ENCODE results near the gene NECTIN1. TPM values are rescaled to one million over a fixed set of nuclear protein-coding genes. Genes with fewer than 3 reads are reported as not detected.

The NECTIN1 gene
- total RNA-seq, 4 donors from 2014 or later: 112 to 176 (median 164) TPM

GRCh38 chr11:119757378-119757777 lies 28.4 kb upstream of the NECTIN1 start:
- H3K36me3 ChIP-seq: no peaks in the 10 kb centered on the region
- no peak overlapping the region for H3K27ac ChIP-seq
- H3K27me3 ChIP-seq: no peaks in the 10 kb centered on the region
- no peak for TF ChIP-seq EP300 (IDR thresholded peaks at IDR 0.05)
- no peak for TF ChIP-seq CTCF (IDR thresholded peaks at IDR 0.05)
- no peak for TF ChIP-seq POLR2A (IDR thresholded peaks at IDR 0.05)
- TF ChIP-seq POLR2AphosphoS5 (IDR thresholded peaks at IDR 0.05): no peak
- no peak for DNase-seq (ENCODE audit: low spot score in 2 of 2)
- no peak overlapping the region for H3K4me3 ChIP-seq
- peaks cover 22% of the 10 kb centered on the region for H3K4me1 ChIP-seq
- no peaks in the 10 kb centered on the region for H3K9me3 ChIP-seq
- 94% methylated on average over 5 of the region's 5 CpGs for WGBS

- Histone ChIP-seq H3K27me3 (no peaks in the 10 kb centered on the region), H3K9me3 (no peaks in the 10 kb centered on the region), H3K27ac (no peak overlapping the region), H3K36me3 (no peaks in the 10 kb centered on the region), H3K4me3 (no peak overlapping the region), H3K4me1 (peaks cover 31% of the 10 kb centered on the region)
- DNase-seq (ENCODE audit: low spot score in 2 of 2): no peak
- TF ChIP-seq POLR2AphosphoS5 (IDR thresholded peaks at IDR 0.05) (no peak), CTCF (IDR thresholded peaks at IDR 0.05) (no peak)
- 97% methylated on average over 5 of the region's 5 CpGs for WGBS
Measured at GRCh38 chr11:119756169-119756865, 27.3 kb upstream of the NECTIN1 start.

GRCh38 chr11:119755356-119756071 lies 26.5 kb upstream of the NECTIN1 start:
- H3K4me3 ChIP-seq: no peak overlapping the region
- H3K4me1 ChIP-seq: peaks cover 33% of the 10 kb centered on the region
- TF ChIP-seq EP300 (IDR thresholded peaks at IDR 0.05) (no peak), POLR2AphosphoS5 (IDR thresholded peaks at IDR 0.05) (no peak), POLR2A (IDR thresholded peaks at IDR 0.05) (no peak), CTCF (IDR thresholded peaks at IDR 0.05) (no peak)
- no peaks in the 10 kb centered on the region for H3K27me3 ChIP-seq
- no peak overlapping the region for H3K27ac ChIP-seq
- H3K36me3 ChIP-seq: no peaks in the 10 kb centered on the region
- WGBS: 75% methylated on average over 7 of the region's 9 CpGs
- H3K9me3 ChIP-seq: no peaks in the 10 kb centered on the region
- DNase-seq (ENCODE audit: low spot score in 2 of 2): no peak

GRCh38 chr11:119754656-119755355 lies 25.8 kb upstream of the NECTIN1 start:
- H3K4me1 ChIP-seq: peaks cover 31% of the 10 kb centered on the region
- 88% methylated on average over 18 of the region's 18 CpGs for WGBS
- TF ChIP-seq POLR2A (IDR thresholded peaks at IDR 0.05) (no peak), EP300 (IDR thresholded peaks at IDR 0.05) (no peak), CTCF (IDR thresholded peaks at IDR 0.05) (no peak), POLR2AphosphoS5 (IDR thresholded peaks at IDR 0.05) (no peak)
- H3K9me3 ChIP-seq: no peaks in the 10 kb centered on the region
- no peak overlapping the region for H3K4me3 ChIP-seq
- no peaks in the 10 kb centered on the region for H3K36me3 ChIP-seq
- DNase-seq (ENCODE audit: low spot score in 2 of 2): no peak
- H3K27ac ChIP-seq: no peak overlapping the region
- H3K27me3 ChIP-seq: no peaks in the 10 kb centered on the region

GRCh38 chr11:119754199-119754598 lies 25.2 kb upstream of the NECTIN1 start:
- WGBS: 83% methylated on average over 3 of the region's 4 CpGs
- no peaks in the 10 kb centered on the region for H3K36me3 ChIP-seq
- DNase-seq (ENCODE audit: low spot score in 2 of 2): no peak
- H3K27ac ChIP-seq: no peak overlapping the region
- H3K4me3 ChIP-seq: no peak overlapping the region
- no peaks in the 10 kb centered on the region for H3K9me3 ChIP-seq
- H3K4me1 ChIP-seq: peaks cover 25% of the 10 kb centered on the region
- TF ChIP-seq POLR2AphosphoS5 (IDR thresholded peaks at IDR 0.05) (no peak), EP300 (IDR thresholded peaks at IDR 0.05) (no peak), CTCF (IDR thresholded peaks at IDR 0.05) (no peak), POLR2A (IDR thresholded peaks at IDR 0.05) (no peak)
- H3K27me3 ChIP-seq: no peaks in the 10 kb centered on the region
